ENCODE data around the gene VWA5B2. TPM values are rescaled to one million over a fixed set of nuclear protein-coding genes. Genes with fewer than 3 reads are reported as not detected.

Gene VWA5B2
- total RNA-seq (2022; extraction: Qiagen RNA extraction; ENCODE audit: low read depth) = 0.24 to 0.54 TPM (median 0.44 TPM) in 5 replicates

GRCh38 chr3:184229394-184230080 lies at the start of gene VWA5B2:
TSS of gene VWA5B2 (plus strand) at chr3:184229585. CDS start at chr3:184230529, 944 bp downstream.

GRCh38 chr3:184186184-184186901 lies 43.0 kb upstream of the VWA5B2 start, which contains the start of gene ABCF3:
TSS of gene ABCF3 (plus strand) at chr3:184186199. CDS start at chr3:184186208, 9 bp downstream.

GRCh38 chr3:184248454-184249411 lies 19.3 kb downstream of the VWA5B2 start, which contains the start of gene ALG3:
TSS of gene ALG3 (minus strand) at chr3:184248962. CDS start at chr3:184248940, 22 bp downstream.

GRCh38 chr3:184249412-184250166 lies 20.2 kb downstream of the VWA5B2 start, which contains the start of gene EEF1AKMT4:
TSS of gene EEF1AKMT4 (plus strand) at chr3:184249672. CDS start at chr3:184249695, 23 bp downstream.

GRCh38 chr3:184261270-184261853 lies 32.0 kb downstream of the VWA5B2 start, which contains the start of gene CAMK2N2:
TSS of gene CAMK2N2 (minus strand) at chr3:184261553. CDS start at chr3:184261285, 268 bp downstream.

GRCh38 chr3:184275961-184276910 lies 46.9 kb downstream of the VWA5B2 start, which contains the start of gene ECE2:
TSS of gene ECE2 (plus strand) at chr3:184276022. CDS start at chr3:184276154, 132 bp downstream.

Other genes starting within 250 kb of the VWA5B2 start
- 11.0 to 14.3 TPM (median 13.7 TPM) in 5 replicates for gene ABCC5, start 211.7 kb upstream of the VWA5B2 start, total RNA-seq (2022; extraction: Qiagen RNA extraction; ENCODE audit: low read depth)
- not detected in 5 replicates for gene HTR3D, start 197.8 kb upstream of the VWA5B2 start, total RNA-seq (2022; extraction: Qiagen RNA extraction; ENCODE audit: low read depth)
- not detected in 5 replicates for gene HTR3C, start 176.5 kb upstream of the VWA5B2 start, total RNA-seq (2022; extraction: Qiagen RNA extraction; ENCODE audit: low read depth)
- gene HTR3E, start 132.5 kb upstream of the VWA5B2 start, total RNA-seq (2022; extraction: Qiagen RNA extraction; ENCODE audit: low read depth) = not detected in 5 replicates
- gene EIF2B5, start 94.2 kb upstream of the VWA5B2 start, total RNA-seq (2022; extraction: Qiagen RNA extraction; ENCODE audit: low read depth) = 27.3 to 30.4 TPM (median 28.5 TPM) in 5 replicates
- gene DVL3, start 74.2 kb upstream of the VWA5B2 start, total RNA-seq (2022; extraction: Qiagen RNA extraction; ENCODE audit: low read depth) = 17.4 to 26.4 TPM (median 25.2 TPM) in 5 replicates
- gene AP2M1, start 54.7 kb upstream of the VWA5B2 start, total RNA-seq (2022; extraction: Qiagen RNA extraction; ENCODE audit: low read depth) = 292 to 335 TPM (median 319 TPM) in 5 replicates
- gene ABCF3, start 43.4 kb upstream of the VWA5B2 start, total RNA-seq (2022; extraction: Qiagen RNA extraction; ENCODE audit: low read depth) = 33.3 to 36.1 TPM (median 34.4 TPM) in 5 replicates
- gene ALG3, start 19.4 kb downstream of the VWA5B2 start, total RNA-seq (2022; extraction: Qiagen RNA extraction; ENCODE audit: low read depth) = 54.1 to 81.7 TPM (median 74.6 TPM) in 5 replicates
- gene EEF1AKMT4, start 20.1 kb downstream of the VWA5B2 start, total RNA-seq (2022; extraction: Qiagen RNA extraction; ENCODE audit: low read depth) = 8.7 to 14.7 TPM (median 12.7 TPM) in 5 replicates
- gene CAMK2N2, start 32.0 kb downstream of the VWA5B2 start, total RNA-seq (2022; extraction: Qiagen RNA extraction; ENCODE audit: low read depth) = 0.72 to 1.6 TPM (median 1.3 TPM) in 5 replicates
- gene ECE2, start 46.4 kb downstream of the VWA5B2 start, total RNA-seq (2022; extraction: Qiagen RNA extraction; ENCODE audit: low read depth) = not detected in 5 replicates
- 323 to 418 TPM (median 327 TPM) in 5 replicates for gene PSMD2, start 69.7 kb downstream of the VWA5B2 start, total RNA-seq (2022; extraction: Qiagen RNA extraction; ENCODE audit: low read depth)
- gene EIF4G1, start 85.0 kb downstream of the VWA5B2 start, total RNA-seq (2022; extraction: Qiagen RNA extraction; ENCODE audit: low read depth) = 253 to 285 TPM (median 259 TPM) in 5 replicates
- gene FAM131A, start 108.0 kb downstream of the VWA5B2 start, total RNA-seq (2022; extraction: Qiagen RNA extraction; ENCODE audit: low read depth) = 7.5 to 11.3 TPM (median 10.3 TPM) in 5 replicates
- gene CLCN2, start 132.0 kb downstream of the VWA5B2 start, total RNA-seq (2022; extraction: Qiagen RNA extraction; ENCODE audit: low read depth) = 4.1 to 6.6 TPM (median 5.4 TPM) in 5 replicates
- gene POLR2H, start 132.1 kb downstream of the VWA5B2 start, total RNA-seq (2022; extraction: Qiagen RNA extraction; ENCODE audit: low read depth) = 72.7 to 79.0 TPM (median 75.1 TPM) in 5 replicates
- not detected in 5 replicates for gene THPO, start 148.6 kb downstream of the VWA5B2 start, total RNA-seq (2022; extraction: Qiagen RNA extraction; ENCODE audit: low read depth)
- 0.11 to 0.37 TPM (median 0.27 TPM) in 5 replicates for gene CHRD, start 150.5 kb downstream of the VWA5B2 start, total RNA-seq (2022; extraction: Qiagen RNA extraction; ENCODE audit: low read depth)

All from A549 treated with RU486 at 1 μM for 4 hours (cell line).